IMR-90 (cell line): ENCODE results near the gene ERC2. TPM values are rescaled to one million over a fixed set of nuclear protein-coding genes. Genes with fewer than 3 reads are reported as not detected.

Experiments used
- ATAC-seq: fragments of 200-7000 bp; cut with Tn5 transposase; 2 replicates; pipeline ENCODE4 v1.9.1; 2020; ENCODE audit warnings: low read depth, mild to moderate bottlenecking, moderate library complexity
- BruUV-seq: library from RNA; stranded (reverse); fragments of 400-500 nt; replicated peaks from 2 replicates; lab custom pipeline; 2021; lab: Mats Ljungman, UMichigan
- CTCF ChIA-PET: fragments of 300-600 bp; formaldehyde crosslinking; extraction: SDS; loops from one replicate; lab custom pipeline; 2021; ENCODE audit warnings: antibody characterized with exemption; lab: Yijun Ruan, JAX
- POLR2A ChIA-PET: fragments of 300-600 bp; sonication (Branson Sonifier 250); formaldehyde crosslinking; loops from one replicate; lab custom pipeline; 2022; ENCODE audit warnings: antibody characterized with exemption; ENCODE audit not compliant: unreplicated experiment; lab: Charles Lee
- DNase-seq: peaks from one replicate; pipeline ENCODE4 v3.0.0; 2013
- H2AFZ ChIP-seq: replicated peaks from 2 replicates; pipeline ENCODE3; 2013; ENCODE audit warnings: low read length, mild to moderate bottlenecking; ENCODE audit not compliant: poor library complexity
- H2AK5ac ChIP-seq: 2 replicates; pipeline ENCODE4 v1.6.1; 2013; ENCODE audit warnings: low read depth, low read length, inconsistent platforms
- H2AK9ac ChIP-seq: replicated peaks from 2 replicates; pipeline ENCODE3; 2013; ENCODE audit warnings: mild to moderate bottlenecking, low read depth, low read length, moderate library complexity; ENCODE audit not compliant: poor library complexity
- H2BK120ac ChIP-seq: 2 replicates; pipeline ENCODE4 v1.6.1; 2013; ENCODE audit warnings: low read depth, low read length, inconsistent platforms
- H2BK15ac ChIP-seq: 3 replicates; pipeline ENCODE4 v1.6.1; 2013; ENCODE audit warnings: low read depth, low read length, inconsistent platforms
- H2BK20ac ChIP-seq: 2 replicates; pipeline ENCODE4 v1.6.1; 2013; ENCODE audit warnings: low read depth, mild to moderate bottlenecking, inconsistent platforms, low read length, moderate library complexity
- H2BK5ac ChIP-seq: 2 replicates; pipeline ENCODE4 v1.6.1; 2013; ENCODE audit warnings: mild to moderate bottlenecking, low read depth, low read length, inconsistent platforms; ENCODE audit not compliant: poor library complexity, severe bottlenecking
- H3K14ac ChIP-seq: replicated peaks from 2 replicates; pipeline ENCODE4 v1.6.1; 2013; ENCODE audit warnings: low read depth, low read length, inconsistent platforms
- H3K18ac ChIP-seq: 2 replicates; pipeline ENCODE4 v1.6.1; 2013; ENCODE audit warnings: low read depth, low read length, control low read depth
- H3K23ac ChIP-seq: 2 replicates; pipeline ENCODE4 v1.6.1; 2013; ENCODE audit warnings: low read depth, low read length, inconsistent platforms
- H3K27ac ChIP-seq: 2 replicates; pipeline ENCODE4 v1.5.1; 2013; ENCODE audit warnings: mild to moderate bottlenecking, control low read depth, low read length; ENCODE audit not compliant: insufficient read depth
- H3K27me3 ChIP-seq: 2 replicates; pipeline ENCODE4 v1.6.1; 2013; ENCODE audit warnings: low read length; ENCODE audit not compliant: control insufficient read depth, insufficient read depth
- H3K36me3 ChIP-seq: 2 replicates; pipeline ENCODE4 v1.6.1; 2013; ENCODE audit warnings: low read length, mixed read lengths; ENCODE audit not compliant: control insufficient read depth, insufficient read depth
- H3K4ac ChIP-seq: 2 replicates; pipeline ENCODE4 v1.6.1; 2013; ENCODE audit warnings: low read depth, low read length, inconsistent platforms
- H3K4me1 ChIP-seq: 2 replicates; pipeline ENCODE4 v1.6.1; 2013; ENCODE audit warnings: low read length, mixed read lengths; ENCODE audit not compliant: control insufficient read depth, insufficient read depth
- H3K4me2 ChIP-seq: 2 replicates; pipeline ENCODE4 v1.6.1; 2013; ENCODE audit warnings: low read depth, mild to moderate bottlenecking, control low read depth, low read length, moderate library complexity
- H3K4me3 ChIP-seq: 2 replicates; pipeline ENCODE4 v1.5.1; 2013; ENCODE audit warnings: low read depth, mild to moderate bottlenecking, control low read depth, low read length, moderate library complexity; ENCODE audit not compliant: insufficient read depth
- H3K56ac ChIP-seq: 2 replicates; pipeline ENCODE4 v1.6.1; 2013; ENCODE audit warnings: low read length, inconsistent platforms; ENCODE audit not compliant: insufficient read depth; ENCODE audit errors: extremely low read depth
- H3K79me1 ChIP-seq, 2 experiments: 2 replicates each; pipeline ENCODE4 v1.6.1; 2013; ENCODE audit warnings: low read length in 2 of 2, inconsistent platforms in 1 of 2, low read depth in 1 of 2
- H3K9ac ChIP-seq: 2 replicates; pipeline ENCODE4 v1.6.1; 2013; ENCODE audit warnings: low read depth, low read length, control low read depth
- H3K9me1 ChIP-seq: 2 replicates; pipeline ENCODE4 v1.6.1; 2013; ENCODE audit warnings: low read length, inconsistent platforms; ENCODE audit not compliant: insufficient read depth
- H3K9me3 ChIP-seq: 2 replicates; pipeline ENCODE4 v1.6.1; 2013; ENCODE audit warnings: low read length; ENCODE audit not compliant: control insufficient read depth, insufficient read depth
- H4K20me1 ChIP-seq: 2 replicates; pipeline ENCODE4 v1.6.1; 2013; ENCODE audit warnings: low read length, inconsistent platforms; ENCODE audit not compliant: insufficient read depth
- H4K5ac ChIP-seq: 2 replicates; pipeline ENCODE4 v1.6.1; 2013; ENCODE audit warnings: mild to moderate bottlenecking, low read depth, low read length, control low read depth
- H4K8ac ChIP-seq, 2 experiments: 2 replicates each; pipeline ENCODE4 v1.6.1; 2013; ENCODE audit warnings: low read depth in 2 of 2, low read length in 2 of 2, control low read depth in 1 of 2, inconsistent platforms in 1 of 2
- H4K91ac ChIP-seq: 2 replicates; pipeline ENCODE4 v1.6.1; 2013; ENCODE audit warnings: low read depth, low read length, inconsistent platforms; ENCODE audit not compliant: insufficient read depth
- BHLHE40 ChIP-seq: fragments of 150-350 bp; IDR thresholded peaks from 2 replicates; pipeline ENCODE4 v1.6.1; 2016; ENCODE audit warnings: mild to moderate bottlenecking, low read depth, low read length
- CEBPB ChIP-seq: IDR thresholded peaks from 2 replicates; pipeline ENCODE4 v1.6.1; 2012; ENCODE audit warnings: low read depth, low read length, improper control_type of control experiment
- CHD1 ChIP-seq: IDR thresholded peaks from 2 replicates; pipeline ENCODE4 v1.6.1; 2012; ENCODE audit warnings: low read depth, low read length, improper control_type of control experiment
- FOS ChIP-seq: fragments of 150-350 bp; IDR thresholded peaks from 2 replicates; pipeline ENCODE4 v1.6.1; 2016; ENCODE audit warnings: low read depth, low read length
- MAFK ChIP-seq: IDR thresholded peaks from 2 replicates; pipeline ENCODE4 v1.6.1; 2012; ENCODE audit warnings: low read depth, low read length, improper control_type of control experiment
- MAZ ChIP-seq: IDR thresholded peaks from 2 replicates; pipeline ENCODE4 v1.6.1; 2012; ENCODE audit warnings: low read depth, mild to moderate bottlenecking, low read length, improper control_type of control experiment, moderate library complexity, borderline replicate concordance
- MXI1 ChIP-seq: IDR thresholded peaks from 2 replicates; pipeline ENCODE4 v1.6.1; 2012; ENCODE audit warnings: low read depth, mild to moderate bottlenecking, low read length, moderate library complexity, borderline replicate concordance
- NFE2L2 ChIP-seq: fragments of 150-350 bp; IDR thresholded peaks from 2 replicates; pipeline ENCODE4 v1.6.1; 2016; ENCODE audit warnings: low read depth, mild to moderate bottlenecking, low read length
- POLR2A ChIP-seq: IDR thresholded peaks from 2 replicates; pipeline ENCODE4 v1.6.1; 2012; ENCODE audit warnings: mild to moderate bottlenecking, low read depth, low read length
- RAD21 ChIP-seq: IDR thresholded peaks from 2 replicates; pipeline ENCODE4 v1.6.1; 2012; ENCODE audit warnings: low read length, improper control_type of control experiment
- RCOR1 ChIP-seq: IDR thresholded peaks from 2 replicates; pipeline ENCODE4 v1.6.1; 2012; ENCODE audit warnings: mild to moderate bottlenecking, low read length, improper control_type of control experiment; ENCODE audit not compliant: insufficient replicate concordance
- RFX5 ChIP-seq: IDR thresholded peaks from 2 replicates; pipeline ENCODE4 v1.8.0; 2012; ENCODE audit warnings: low read depth, mild to moderate bottlenecking, low read length, moderate library complexity
- SMC3 ChIP-seq: fragments of 150-350 bp; IDR thresholded peaks from 2 replicates; pipeline ENCODE4 v1.6.1; 2016; ENCODE audit warnings: low read depth, mild to moderate bottlenecking, antibody characterized with exemption, low read length, moderate library complexity
- WGBS, 2 experiments: methylation state at CpG; one replicate each; pipeline versions ENCODE4 v1.1.5 to v1.1.7; 2013; ENCODE audit warnings: missing lambda C conversion rate in 2 of 2; ENCODE audit not compliant: insufficient read length in 1 of 2; ENCODE audit errors: extremely low coverage in 2 of 2; 5-methylcytosine and 5-hydroxymethylcytosine counted together
- dilution Hi-C: fragments of 300-500 bp; cut with HindIII; formaldehyde crosslinking; loops from one replicate; pipeline ENCODE4 v1.14.3; 2018; ENCODE audit warnings: low sequenced_read_pairs; ENCODE audit not compliant: unreplicated experiment
- in situ Hi-C: fragments of 300-500 bp; cut with MboI; formaldehyde crosslinking; loops from 3 replicates; pipeline ENCODE4 v1.14.3; 2019; ENCODE audit warnings: low sequenced_read_pairs, inconsistent platforms, mixed read lengths
- intact Hi-C: fragments of 100-400 bp; cut with micrococcal nuclease; formaldehyde crosslinking; loops from 2 replicates; pipeline ENCODE4 v1.10.0; 2022
- polyA plus RNA-seq, 3 experiments: library from polyadenylated mRNA; depleted of rRNA; stranded (reverse); fragments of >200 nt; gene quantifications; 2 replicates each; pipeline ENCODE4 v1.2.3, GENCODE V29; 2012; ENCODE audit warnings: low replicate concordance in 1 of 3
- total RNA-seq: library from RNA; depleted of rRNA; stranded (reverse); fragments of >200 nt; gene quantifications from 2 replicates; pipeline ENCODE4 v1.2.3, GENCODE V29; 2012
- TF ChIP-seq, protein P1 (sequence below): fragments of 150-350 bp; IDR thresholded peaks from 2 replicates; pipeline ENCODE4 v1.6.1; 2016; ENCODE audit warnings: low read depth, mild to moderate bottlenecking, low read length, moderate library complexity, borderline replicate concordance
- TF ChIP-seq, protein P2 (sequence below): fragments of 150-350 bp; IDR thresholded peaks from 2 replicates; pipeline ENCODE4 v1.6.1; 2017; ENCODE audit warnings: mild to moderate bottlenecking, antibody characterized with exemption, low read length, low read depth
- TF ChIP-seq, protein P3 (sequence below): conservative IDR thresholded peaks from 2 replicates; pipeline ENCODE4 v1.5.1; 2012; ENCODE audit warnings: mild to moderate bottlenecking, low read depth, low read length, improper control_type of control experiment

The ERC2 gene
- total and polyA plus RNA-seq, 2 of the 4 experiments (the other 2 are of a cell fraction) = 0.17 to 0.18 TPM

DNA sequence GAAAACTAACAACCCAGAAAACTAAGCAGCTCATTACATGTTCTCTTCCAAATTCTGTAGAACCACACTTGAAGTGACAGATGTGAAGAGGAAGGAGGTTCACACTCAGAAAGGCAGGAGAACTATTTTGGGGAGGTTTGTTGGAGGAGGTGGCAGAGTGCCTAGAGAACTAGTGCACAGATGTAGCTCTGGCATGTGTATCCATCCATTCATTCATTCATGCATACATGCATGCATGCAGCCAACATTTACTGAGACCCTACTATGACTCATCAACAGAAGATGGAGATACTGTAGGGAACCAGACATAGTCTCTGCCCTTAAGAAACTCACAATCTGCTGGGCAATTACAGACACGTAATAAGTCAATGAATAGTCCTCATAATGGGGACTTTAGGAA lies 116.7 kb downstream of the ERC2 start:
- Histone ChIP-seq H3K4me1 (no peaks in the 10 kb centered on the region), H2AK5ac (no peak overlapping the region), H3K56ac (no peak overlapping the region), H3K4me3 (no peak overlapping the region), H4K8ac (no peak overlapping the region), H3K9ac (no peak overlapping the region), H2BK120ac (no peak overlapping the region), H3K14ac (no peak overlapping the region), H4K5ac (no peak overlapping the region), H3K9me1 (no peaks in the 10 kb centered on the region), H3K36me3 (no peaks in the 10 kb centered on the region), H4K20me1 (no peaks in the 10 kb centered on the region), H3K27ac (no peak overlapping the region), H3K79me1 (no peaks in the 10 kb centered on the region), H2BK15ac (no peak overlapping the region), H3K23ac (no peak overlapping the region), H3K4ac (no peak overlapping the region), H2BK5ac (no peak overlapping the region), H3K18ac (no peak overlapping the region), H2AK9ac (no peak overlapping the region), H2BK20ac (no peak overlapping the region), H3K9me3 (no peaks in the 10 kb centered on the region), H4K91ac (no peak overlapping the region), H3K4me2 (no peak overlapping the region), H3K27me3 (no peaks in the 10 kb centered on the region), H2AFZ (no peak overlapping the region)
- POLR2A ChIA-PET = no interaction called here
- no TSS peak for BruUV-seq
- in situ Hi-C loops = no loop called here
- dilution Hi-C loops = no loop called here
- no peak for DNase-seq
- TF ChIP-seq RAD21 = no peak
- TF ChIP-seq MXI1 = no peak
- TF ChIP-seq NFE2L2 = no peak
- no peak for TF ChIP-seq MAZ
- no peak for TF ChIP-seq RFX5
- TF ChIP-seq, protein P1, sequence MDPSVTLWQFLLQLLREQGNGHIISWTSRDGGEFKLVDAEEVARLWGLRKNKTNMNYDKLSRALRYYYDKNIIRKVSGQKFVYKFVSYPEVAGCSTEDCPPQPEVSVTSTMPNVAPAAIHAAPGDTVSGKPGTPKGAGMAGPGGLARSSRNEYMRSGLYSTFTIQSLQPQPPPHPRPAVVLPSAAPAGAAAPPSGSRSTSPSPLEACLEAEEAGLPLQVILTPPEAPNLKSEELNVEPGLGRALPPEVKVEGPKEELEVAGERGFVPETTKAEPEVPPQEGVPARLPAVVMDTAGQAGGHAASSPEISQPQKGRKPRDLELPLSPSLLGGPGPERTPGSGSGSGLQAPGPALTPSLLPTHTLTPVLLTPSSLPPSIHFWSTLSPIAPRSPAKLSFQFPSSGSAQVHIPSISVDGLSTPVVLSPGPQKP = no peak
- TF ChIP-seq RCOR1 = no peak
- TF ChIP-seq, protein P2, sequence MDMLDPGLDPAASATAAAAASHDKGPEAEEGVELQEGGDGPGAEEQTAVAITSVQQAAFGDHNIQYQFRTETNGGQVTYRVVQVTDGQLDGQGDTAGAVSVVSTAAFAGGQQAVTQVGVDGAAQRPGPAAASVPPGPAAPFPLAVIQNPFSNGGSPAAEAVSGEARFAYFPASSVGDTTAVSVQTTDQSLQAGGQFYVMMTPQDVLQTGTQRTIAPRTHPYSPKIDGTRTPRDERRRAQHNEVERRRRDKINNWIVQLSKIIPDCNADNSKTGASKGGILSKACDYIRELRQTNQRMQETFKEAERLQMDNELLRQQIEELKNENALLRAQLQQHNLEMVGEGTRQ = no peak
- TF ChIP-seq SMC3 = no peak
- TF ChIP-seq MAFK = no peak
- no peak for TF ChIP-seq CHD1
- TF ChIP-seq, protein P3, sequence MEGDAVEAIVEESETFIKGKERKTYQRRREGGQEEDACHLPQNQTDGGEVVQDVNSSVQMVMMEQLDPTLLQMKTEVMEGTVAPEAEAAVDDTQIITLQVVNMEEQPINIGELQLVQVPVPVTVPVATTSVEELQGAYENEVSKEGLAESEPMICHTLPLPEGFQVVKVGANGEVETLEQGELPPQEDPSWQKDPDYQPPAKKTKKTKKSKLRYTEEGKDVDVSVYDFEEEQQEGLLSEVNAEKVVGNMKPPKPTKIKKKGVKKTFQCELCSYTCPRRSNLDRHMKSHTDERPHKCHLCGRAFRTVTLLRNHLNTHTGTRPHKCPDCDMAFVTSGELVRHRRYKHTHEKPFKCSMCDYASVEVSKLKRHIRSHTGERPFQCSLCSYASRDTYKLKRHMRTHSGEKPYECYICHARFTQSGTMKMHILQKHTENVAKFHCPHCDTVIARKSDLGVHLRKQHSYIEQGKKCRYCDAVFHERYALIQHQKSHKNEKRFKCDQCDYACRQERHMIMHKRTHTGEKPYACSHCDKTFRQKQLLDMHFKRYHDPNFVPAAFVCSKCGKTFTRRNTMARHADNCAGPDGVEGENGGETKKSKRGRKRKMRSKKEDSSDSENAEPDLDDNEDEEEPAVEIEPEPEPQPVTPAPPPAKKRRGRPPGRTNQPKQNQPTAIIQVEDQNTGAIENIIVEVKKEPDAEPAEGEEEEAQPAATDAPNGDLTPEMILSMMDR = no peak
- no peak for TF ChIP-seq BHLHE40
- no peak for TF ChIP-seq FOS
- no peak for TF ChIP-seq CEBPB
- no peak for TF ChIP-seq POLR2A
- intact Hi-C loops = no loop called here
- no CpG with 5 or more reads among the region's 1 CpG for WGBS, 2 experiments
- no peak for ATAC-seq
- CTCF ChIA-PET = no interaction called here
